Breast epithelium (tissue), 4 donors: ENCODE data around the gene LBX2. TPM values are rescaled to one million over a fixed set of nuclear protein-coding genes. Genes with fewer than 3 reads are reported as not detected.

Experiments used
- DNase-seq, 2 donors: peaks; one replicate each; pipeline ENCODE4 v3.0.0-alpha.2; 2019; ENCODE audit warnings: low spot score in 2 of 2
- H3K27ac ChIP-seq, 2 donors: fragments of 200-600 bp; sonication (generic) in 1 of 2; one replicate each; pipeline ENCODE4 v1.5.1; 2016 to 2019; ENCODE audit warnings: mild to moderate bottlenecking in 1 of 2
- H3K27me3 ChIP-seq, 2 donors: fragments of 200-600 bp; sonication (generic) in 1 of 2; one replicate each; pipeline versions ENCODE4 v1.5.1 to v1.6.0; 2017 to 2019; ENCODE audit warnings: control low read depth in 1 of 2, mild to moderate bottlenecking in 1 of 2
- H3K36me3 ChIP-seq: fragments of 200-600 bp; one replicate; pipeline ENCODE4 v1.5.1; 2019
- H3K4me1 ChIP-seq, 2 donors: fragments of 200-600 bp; sonication (generic); one replicate each; pipeline ENCODE4 v1.5.1; 2016 to 2019; ENCODE audit warnings: control low read depth in 1 of 2
- H3K4me3 ChIP-seq, 3 donors: fragments of 200-600 bp; sonication (generic); 1 replicate in 2 of 3; 2 replicates in 1 of 3; pipeline ENCODE4 v1.5.1; 2016 to 2019; ENCODE audit warnings: mild to moderate bottlenecking in 3 of 3, moderate library complexity in 2 of 3
- H3K9me3 ChIP-seq, 2 donors: fragments of 200-600 bp; sonication (generic) in 1 of 2; one replicate each; pipeline ENCODE4 v1.5.1; 2016 to 2019; ENCODE audit warnings: control low read depth in 1 of 2
- POLR2A ChIP-seq: fragments of 450-650 bp; IDR thresholded peaks from one replicate; pipeline ENCODE4 v1.6.1; 2016; ENCODE audit warnings: antibody characterized with exemption, mild to moderate bottlenecking, moderate library complexity
- POLR2AphosphoS5 ChIP-seq, 3 donors: sonication (generic); formaldehyde crosslinking; IDR thresholded peaks; one replicate each; pipeline ENCODE4 v1.6.1; 2017; ENCODE audit warnings: antibody characterized with exemption in 3 of 3
- intact Hi-C: fragments of 100-400 bp; cut with DNase I; formaldehyde crosslinking; loops from one replicate; pipeline ENCODE4 v1.15.1; 2023; ENCODE audit warnings: low total_unique reads
- total RNA-seq, 3 donors: library from RNA; depleted of rRNA; stranded (reverse); fragments of >200 nt; gene quantifications; one replicate each; pipeline ENCODE4 v1.1.0, GENCODE V29; 2016
- TF ChIP-seq, protein P1 (sequence below), 3 donors: fragments of 450-650 bp; IDR thresholded peaks; one replicate each; pipeline ENCODE4 v1.5.1; 2016 to 2017; ENCODE audit warnings: antibody characterized with exemption in 3 of 3, mild to moderate bottlenecking in 3 of 3, moderate library complexity in 3 of 3

The LBX2 gene
- total RNA-seq, 3 donors from 2014 or later: 0.29 to 4.6 (median 1.3) TPM

- DNase-seq: no peak
- Histone ChIP-seq H3K36me3 (no peaks in the 10 kb centered on the region), H3K4me3 (peak overlapping the region; percentile 71 to 99 (median 89)), H3K4me1 (peaks cover 8 to 14% of the 10 kb centered on the region in 2 donors), H3K27ac (peak overlapping the region; percentile 90 to 94), H3K27me3 (no peaks in the 10 kb centered on the region), H3K9me3 (no peaks in the 10 kb centered on the region)
- TF ChIP-seq, protein P1, sequence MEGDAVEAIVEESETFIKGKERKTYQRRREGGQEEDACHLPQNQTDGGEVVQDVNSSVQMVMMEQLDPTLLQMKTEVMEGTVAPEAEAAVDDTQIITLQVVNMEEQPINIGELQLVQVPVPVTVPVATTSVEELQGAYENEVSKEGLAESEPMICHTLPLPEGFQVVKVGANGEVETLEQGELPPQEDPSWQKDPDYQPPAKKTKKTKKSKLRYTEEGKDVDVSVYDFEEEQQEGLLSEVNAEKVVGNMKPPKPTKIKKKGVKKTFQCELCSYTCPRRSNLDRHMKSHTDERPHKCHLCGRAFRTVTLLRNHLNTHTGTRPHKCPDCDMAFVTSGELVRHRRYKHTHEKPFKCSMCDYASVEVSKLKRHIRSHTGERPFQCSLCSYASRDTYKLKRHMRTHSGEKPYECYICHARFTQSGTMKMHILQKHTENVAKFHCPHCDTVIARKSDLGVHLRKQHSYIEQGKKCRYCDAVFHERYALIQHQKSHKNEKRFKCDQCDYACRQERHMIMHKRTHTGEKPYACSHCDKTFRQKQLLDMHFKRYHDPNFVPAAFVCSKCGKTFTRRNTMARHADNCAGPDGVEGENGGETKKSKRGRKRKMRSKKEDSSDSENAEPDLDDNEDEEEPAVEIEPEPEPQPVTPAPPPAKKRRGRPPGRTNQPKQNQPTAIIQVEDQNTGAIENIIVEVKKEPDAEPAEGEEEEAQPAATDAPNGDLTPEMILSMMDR (IDR thresholded peaks at IDR 0.05): no peak
- TF ChIP-seq POLR2AphosphoS5 (IDR thresholded peaks at IDR 0.05): no peak
- no peak for TF ChIP-seq POLR2A
- intact Hi-C loops: loop anchor here (5.0 kb wide), 1 partner anchor 100 kb away; no protein-coding TSS in a partner anchor
These were observed 17.2 kb downstream of the LBX2 start for GRCh38 chr2:74481961-74482800.

DNA sequence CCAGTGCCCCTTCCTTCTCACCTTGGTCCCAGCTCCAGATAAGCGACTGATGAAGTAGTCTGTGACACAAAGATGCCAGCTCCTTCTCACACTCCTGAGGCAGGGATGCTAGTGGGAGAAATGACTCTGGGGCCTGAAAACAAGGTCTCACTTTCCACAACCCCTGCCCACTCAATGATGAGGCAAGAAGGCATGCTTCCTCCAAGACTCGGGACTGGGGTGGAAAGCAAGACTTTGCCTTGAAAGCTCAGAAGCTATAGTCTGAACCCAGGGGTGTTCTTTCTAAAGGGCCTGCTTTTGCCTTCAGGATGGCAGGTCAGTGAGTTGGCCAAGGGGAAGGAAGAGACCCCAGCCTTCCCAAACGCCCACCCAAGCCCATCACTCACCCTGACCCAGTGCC lies 18.0 kb downstream of the LBX2 start:
- DNase-seq: no peak
- peak overlapping the region; percentile 71 to 99 (median 89) for H3K4me3 ChIP-seq
- peaks cover 8 to 14% of the 10 kb centered on the region in 2 donors for H3K4me1 ChIP-seq
- no peaks in the 10 kb centered on the region for H3K9me3 ChIP-seq
- H3K36me3 ChIP-seq: no peaks in the 10 kb centered on the region
- H3K27ac ChIP-seq: no peak overlapping the region
- intact Hi-C loops: loop anchor here (5.0 kb wide), 1 partner anchor 101 kb away; no protein-coding TSS in a partner anchor
- H3K27me3 ChIP-seq: no peaks in the 10 kb centered on the region
- TF ChIP-seq, protein P1 (IDR thresholded peaks at IDR 0.05): no peak
- TF ChIP-seq POLR2A: no peak
- TF ChIP-seq POLR2AphosphoS5 (IDR thresholded peaks at IDR 0.05): no peak

- H3K27ac ChIP-seq: no peak overlapping the region
- H3K36me3 ChIP-seq: no peaks in the 10 kb centered on the region
- no peaks in the 10 kb centered on the region for H3K9me3 ChIP-seq
- peaks cover 4 to 5% of the 10 kb centered on the region in 2 donors for H3K4me1 ChIP-seq
- intact Hi-C loops: no loop called here
- no peak for DNase-seq
- no peaks in the 10 kb centered on the region for H3K27me3 ChIP-seq
- H3K4me3 ChIP-seq: no peak overlapping the region
- TF ChIP-seq POLR2AphosphoS5 (IDR thresholded peaks at IDR 0.05): no peak
- TF ChIP-seq, protein P1 (IDR thresholded peaks at IDR 0.05): no peak
- TF ChIP-seq POLR2A: no peak
These were observed 24.5 kb downstream of the LBX2 start for GRCh38 chr2:74474899-74475298.

- Histone ChIP-seq H3K9me3 (no peaks in the 10 kb centered on the region), H3K4me1 (peaks cover 4 to 5% of the 10 kb centered on the region in 2 donors), H3K27me3 (no peaks in the 10 kb centered on the region), H3K4me3 (no peak overlapping the region), H3K36me3 (no peaks in the 10 kb centered on the region), H3K27ac (no peak overlapping the region)
- intact Hi-C loops: no loop called here
- TF ChIP-seq, protein P1 (IDR thresholded peaks at IDR 0.05): no peak
- TF ChIP-seq POLR2A (no peak), POLR2AphosphoS5 (IDR thresholded peaks at IDR 0.05) (no peak)
- no peak for DNase-seq
These were observed 24.9 kb downstream of the LBX2 start for GRCh38 chr2:74474481-74474880.

GRCh38 chr2:74472945-74473258 lies 26.5 kb downstream of the LBX2 start:
- intact Hi-C loops: no loop called here
- TF ChIP-seq, protein P1 (IDR thresholded peaks at IDR 0.05): no peak
- TF ChIP-seq POLR2A (no peak), POLR2AphosphoS5 (IDR thresholded peaks at IDR 0.05) (no peak)
- H3K36me3 ChIP-seq: no peaks in the 10 kb centered on the region
- H3K27ac ChIP-seq: peak overlapping the region; percentile 82 to 96
- H3K9me3 ChIP-seq: no peaks in the 10 kb centered on the region
- H3K4me3 ChIP-seq: peak overlapping the region; percentile 67 to 96 (median 77)
- no peaks in the 10 kb centered on the region for H3K27me3 ChIP-seq
- peaks cover 4 to 5% of the 10 kb centered on the region in 2 donors for H3K4me1 ChIP-seq
- no peak for DNase-seq
